Upper lobe of right lung (tissue), 1 donor: Measurements from ENCODE around the gene CNEP1R1. TPM values are rescaled to one million over a fixed set of nuclear protein-coding genes. Genes with fewer than 3 reads are reported as not detected.

Experiments
- ATAC-seq: fragments of 200-7000 bp; cut with Tn5 transposase; one replicate; pipeline ENCODE4 v1.9.1; 2020; ENCODE audit warnings: mild to moderate bottlenecking, moderate library complexity
- DNase-seq: peaks from one replicate; pipeline ENCODE4 v3.0.0-alpha.2; 2020
- H3K27ac ChIP-seq: fragments of 200-600 bp; one replicate; pipeline ENCODE4 v1.8.0; 2022
- H3K27me3 ChIP-seq: fragments of 200-600 bp; one replicate; pipeline ENCODE4 v1.8.0; 2022; ENCODE audit warnings: mild to moderate bottlenecking
- H3K36me3 ChIP-seq: fragments of 200-600 bp; one replicate; pipeline ENCODE4 v1.8.0; 2022
- H3K4me1 ChIP-seq: fragments of 200-600 bp; one replicate; pipeline ENCODE4 v1.8.0; 2022
- H3K4me3 ChIP-seq: fragments of 200-600 bp; one replicate; pipeline ENCODE4 v1.8.0; 2022; ENCODE audit warnings: mild to moderate bottlenecking
- H3K9me3 ChIP-seq: fragments of 200-600 bp; one replicate; pipeline ENCODE4 v1.8.0; 2022
- CTCF ChIP-seq: fragments of 200-600 bp; IDR thresholded peaks from one replicate; pipeline ENCODE4 v1.8.0; 2022; ENCODE audit warnings: antibody characterized with exemption
- intact Hi-C: fragments of 100-400 bp; cut with DNase I; formaldehyde crosslinking; loops from one replicate; pipeline ENCODE4 v1.11.0; 2022
- total RNA-seq: library from RNA; stranded (reverse); fragmentation: NEBNext Ultra II Directional; extraction: Animal tissue kit (Norgen Biotek cat#: 25700); gene quantifications from one replicate; pipeline ENCODE4 v1.2.1, GENCODE V29; 2021
- donor health status: DM: no; HTN: yes; CAD: no; lungs with severe emphysema.

CNEP1R1 gene
- total RNA-seq, 1 donor from 2014 or later, result 21.9 TPM

GRCh38 chr16:50021544-50021943, 3.5 kb upstream of the CNEP1R1 start:
- DNase-seq (no peak), ATAC-seq (no peak)
- Histone ChIP-seq H3K27ac (no peak overlapping the region), H3K4me3 (no peak overlapping the region), H3K27me3 (no peaks in the 10 kb centered on the region), H3K36me3 (no peaks in the 10 kb centered on the region), H3K4me1 (peaks cover 10% of the 10 kb centered on the region), H3K9me3 (no peaks in the 10 kb centered on the region)
- peak; percentile 19 for TF ChIP-seq CTCF
- intact Hi-C loops, result no loop called here

GRCh38 chr16:50023641-50024040, 1.4 kb upstream of the CNEP1R1 start:
- Histone ChIP-seq H3K27ac (no peak overlapping the region), H3K36me3 (peaks cover 9% of the 10 kb centered on the region), H3K4me3 (no peak overlapping the region), H3K4me1 (peaks cover 17% of the 10 kb centered on the region), H3K27me3 (no peaks in the 10 kb centered on the region), H3K9me3 (no peaks in the 10 kb centered on the region)
- intact Hi-C loops, result no loop called here
- no peak for DNase-seq
- no peak for ATAC-seq
- TF ChIP-seq CTCF, result no peak

- ATAC-seq (no peak), DNase-seq (no peak)
- no peaks in the 10 kb centered on the region for H3K27me3 ChIP-seq
- no peak overlapping the region for H3K27ac ChIP-seq
- H3K36me3 ChIP-seq, result peaks cover 15% of the 10 kb centered on the region
- TF ChIP-seq CTCF, result no peak
- H3K4me3 ChIP-seq, result no peak overlapping the region
- H3K4me1 ChIP-seq, result peaks cover 17% of the 10 kb centered on the region
- no peaks in the 10 kb centered on the region for H3K9me3 ChIP-seq
- intact Hi-C loops, result no loop called here
Observed at GRCh38 chr16:50024207-50024606, 818 bp upstream of the CNEP1R1 start.

- Histone ChIP-seq H3K27ac (peak overlapping the region; percentile 85), H3K4me1 (peaks cover 17% of the 10 kb centered on the region), H3K4me3 (peak overlapping the region; percentile 91), H3K27me3 (no peaks in the 10 kb centered on the region), H3K9me3 (no peaks in the 10 kb centered on the region), H3K36me3 (peaks cover 28% of the 10 kb centered on the region)
- ATAC-seq (peak; percentile 1), DNase-seq (no peak)
- TF ChIP-seq CTCF, result no peak
- intact Hi-C loops, result no loop called here
Observed at GRCh38 chr16:50025537-50025931, 509 bp downstream of the CNEP1R1 start.

GRCh38 chr16:50027829-50028228, 2.8 kb downstream of the CNEP1R1 start:
- Histone ChIP-seq H3K4me1 (peaks cover 17% of the 10 kb centered on the region), H3K4me3 (no peak overlapping the region), H3K36me3 (peaks cover 48% of the 10 kb centered on the region), H3K27ac (no peak overlapping the region), H3K9me3 (no peaks in the 10 kb centered on the region), H3K27me3 (no peaks in the 10 kb centered on the region)
- ATAC-seq (no peak), DNase-seq (no peak)
- intact Hi-C loops, result no loop called here
- no peak for TF ChIP-seq CTCF

- H3K4me3 ChIP-seq, result no peak overlapping the region
- peaks cover 62% of the 10 kb centered on the region for H3K36me3 ChIP-seq
- intact Hi-C loops, result no loop called here
- DNase-seq, result no peak
- no peak overlapping the region for H3K27ac ChIP-seq
- no peaks in the 10 kb centered on the region for H3K9me3 ChIP-seq
- no peak for ATAC-seq
- no peak for TF ChIP-seq CTCF
- H3K27me3 ChIP-seq, result no peaks in the 10 kb centered on the region
- peaks cover 21% of the 10 kb centered on the region for H3K4me1 ChIP-seq
Observed at GRCh38 chr16:50035468-50035992, 10.5 kb downstream of the CNEP1R1 start.
